Measurements from ENCODE around the gene GJC2. TPM values are rescaled to one million over a fixed set of nuclear protein-coding genes. Genes with fewer than 3 reads are reported as not detected.

The GJC2 gene
- total RNA-seq, 1 experiment from 2014 or later: 1.6 TPM

DNA sequence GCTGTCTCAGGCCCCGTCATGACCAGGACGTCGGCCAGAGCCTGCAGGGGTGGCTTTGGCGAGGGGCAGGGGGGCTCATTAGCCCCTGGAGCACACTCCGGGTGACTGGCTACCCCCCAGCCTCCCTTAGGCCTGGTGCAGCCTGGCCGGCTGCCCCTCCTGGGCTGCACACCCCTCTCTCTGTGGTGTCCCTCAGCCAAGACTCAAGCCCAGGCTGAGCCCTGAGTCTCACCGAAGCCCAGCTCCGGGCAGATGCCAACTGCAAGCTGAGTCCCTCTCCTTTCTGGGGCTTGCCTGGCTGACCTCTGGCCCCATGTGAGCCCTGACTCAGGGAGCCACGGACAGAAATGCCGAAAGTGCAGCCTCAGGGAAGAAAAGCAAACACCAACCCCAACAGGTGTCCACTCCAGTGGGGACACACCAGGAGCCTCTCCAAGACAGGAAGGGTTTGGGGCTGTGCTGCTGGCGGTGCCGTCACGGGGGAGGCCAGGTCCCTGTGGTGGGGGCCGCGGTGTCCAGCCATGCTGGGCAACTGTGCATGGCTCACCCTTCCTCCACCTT is 10.6 kb downstream of the GJC2 start:
- Histone ChIP-seq H3T11ph (ENCODE audit: low read length) (no peak overlapping the region), H2BK20ac (ENCODE audit: low read depth, low read length, poor library complexity, severe bottlenecking) (no peak overlapping the region), H2AK5ac (ENCODE audit: insufficient read length, low read length) (no peak overlapping the region), H3K14ac (ENCODE audit: insufficient read depth, low read length) (no peak overlapping the region; the same call in 1 of the 2 replicates), H3K79me2 (ENCODE audit: insufficient read depth, low read length) (no peaks in the 10 kb centered on the region), H2BK5ac (ENCODE audit: insufficient read length, low read length) (no peak overlapping the region), H3K27ac (ENCODE audit: insufficient read length, low read depth, low read length) (no peak overlapping the region), H2BK120ac (ENCODE audit: low read depth, low read length, poor library complexity, severe bottlenecking) (no peak overlapping the region), H3K9me3 (ENCODE audit: control insufficient read depth, low read depth, low read length) (no peaks in the 10 kb centered on the region), H3K56ac (ENCODE audit: insufficient read length, low read depth, low read length) (no peak overlapping the region), H3K9ac (ENCODE audit: extremely low read depth, insufficient read length, low read length) (no peak overlapping the region), H2BK15ac (ENCODE audit: low read depth, low read length) (no peak overlapping the region), H3K79me1 (ENCODE audit: insufficient read depth, low read depth, low read length, poor library complexity, severe bottlenecking) (no peaks in the 10 kb centered on the region), H2BK12ac (ENCODE audit: insufficient read length, low read depth, low read length) (no peak overlapping the region), H2AFZ (ENCODE audit: low read length) (no peak overlapping the region), H4K5ac (ENCODE audit: insufficient read length, low read depth, low read length) (no peak overlapping the region), H4K91ac (ENCODE audit: insufficient read length, low read depth, low read length) (no peak overlapping the region), H3K23ac (ENCODE audit: insufficient read length, low read depth, low read length) (no peak overlapping the region), H3K27me3 (ENCODE audit: insufficient read depth, low read length) (no peaks in the 10 kb centered on the region; the same call in 1 of the 2 replicates), H4K20me1 (ENCODE audit: control insufficient read depth, insufficient read depth, insufficient read length) (peaks cover 3% of the 10 kb centered on the region), H3K4me2 (ENCODE audit: insufficient read depth, insufficient read length, low read length) (no peak overlapping the region), H4K8ac (replicated peaks; ENCODE audit: insufficient read length, low read depth, low read length) (no peak overlapping the region), H3K4me1 (ENCODE audit: insufficient read depth, low read length) (no peaks in the 10 kb centered on the region; the same call in 1 of the 2 replicates), H3K23me2 (ENCODE audit: insufficient read length, low read depth, low read length, poor library complexity, severe bottlenecking) (peaks cover 2% of the 10 kb centered on the region), H3K18ac (ENCODE audit: insufficient read length, low read depth, low read length) (no peak overlapping the region), H3K4ac (ENCODE audit: low read depth, low read length) (no peak overlapping the region)
- Mint-ChIP-seq H3K4me1 (peaks cover 10 to 26% of the 10 kb centered on the region in 2 experiments; a peak in 3 of 4 replicates), H3K27ac (no peak overlapping the region), H3K36me3 (ENCODE audit: insufficient read depth in 1 of 3, low read depth in 3 of 3) (peaks cover 0 to 3% (median 2%) of the 10 kb centered on the region in 3 experiments; a peak in 2 of 7 replicates), H3K4me3 (no peak overlapping the region), H3K9me3 (peaks cover 0 to 2% of the 10 kb centered on the region in 2 experiments; a peak in 1 of 5 replicates), H3K27me3 (ENCODE audit: low read depth) (peaks cover 11% of the 10 kb centered on the region)
- DNase-seq: no peak
- WGBS (ENCODE audit: extremely low coverage, insufficient read length, low lambda C conversion rate): no CpG with 5 or more reads among the region's 15 CpGs
- no peak for TF ChIP-seq CTCF (conservative IDR thresholded peaks at IDR 0.05)

All from H9 (cell line).